Common myeloid progenitor, CD34-positive (primary cell): ENCODE data around the gene GRK5.

Experiments
- CTCF ChIA-PET: fragments of 350-600 bp; sonication (Branson Sonifier 250); formaldehyde crosslinking; loops from one replicate; lab custom pipeline; 2021; ENCODE audit warnings: antibody characterized with exemption; lab: Charles Lee
- POLR2A ChIA-PET: fragments of 350-600 bp; sonication (Branson Sonifier 250); formaldehyde crosslinking; loops from one replicate; lab custom pipeline; 2021; ENCODE audit warnings: antibody characterized with exemption; lab: Charles Lee
- DNase-seq, 3 donors: peaks; one replicate each; pipeline versions ENCODE4 v3.0.0 to v3.0.0-alpha.2; 2013
- H3K27ac ChIP-seq, 2 experiments: 1 replicate in 1 of 2; 2 replicates in 1 of 2; pipeline ENCODE4 v1.7.0; 2013; ENCODE audit warnings: inconsistent platforms in 2 of 2, low read length in 2 of 2, mild to moderate bottlenecking in 2 of 2, low read depth in 1 of 2, moderate library complexity in 1 of 2; ENCODE audit not compliant: severe bottlenecking in 2 of 2, insufficient read depth in 1 of 2, poor library complexity in 1 of 2
- H3K27me3 ChIP-seq, 5 experiments: replicated peaks in 2 of 5; 1 replicate in 3 of 5; 2 replicates in 2 of 5; pipeline versions ENCODE4 v1.6.1 to v1.7.0; 2013; ENCODE audit warnings: low read length in 4 of 5, mild to moderate bottlenecking in 2 of 5, moderate library complexity in 2 of 5, inconsistent platforms in 1 of 5; ENCODE audit not compliant: insufficient read depth in 5 of 5, control insufficient read depth in 4 of 5
- H3K36me3 ChIP-seq, 4 experiments: 1 replicate in 2 of 4; 2 replicates in 2 of 4; pipeline versions ENCODE4 v1.6.1 to v1.7.0; 2013; ENCODE audit warnings: low read length in 3 of 4, control low read depth in 1 of 4, mild to moderate bottlenecking in 1 of 4; ENCODE audit not compliant: control insufficient read depth in 4 of 4, insufficient read depth in 4 of 4
- H3K4me1 ChIP-seq, 4 experiments: 1 replicate in 3 of 4; 2 replicates in 1 of 4; pipeline versions ENCODE4 v1.6.1 to v1.7.1; 2013; ENCODE audit warnings: low read length in 3 of 4, mild to moderate bottlenecking in 3 of 4, control low read depth in 1 of 4, inconsistent platforms in 1 of 4, moderate library complexity in 1 of 4; ENCODE audit not compliant: control insufficient read depth in 4 of 4, insufficient read depth in 4 of 4; ENCODE audit errors: control extremely low read depth in 1 of 4
- H3K4me3 ChIP-seq, 7 experiments: 1 replicate in 4 of 7; 2 replicates in 3 of 7; pipeline versions ENCODE4 v1.5.1 to v1.7.0; 2013; ENCODE audit warnings: mild to moderate bottlenecking in 7 of 7, low read length in 6 of 7, moderate library complexity in 6 of 7, inconsistent platforms in 2 of 7, low read depth in 2 of 7, control low read depth in 1 of 7; ENCODE audit not compliant: insufficient read depth in 4 of 7, control insufficient read depth in 1 of 7; ENCODE audit errors: extremely low read depth in 1 of 7
- H3K9me3 ChIP-seq, 5 experiments: 1 replicate in 4 of 5; 2 replicates in 1 of 5; pipeline versions ENCODE4 v1.6.1 to v1.7.1; 2013; ENCODE audit warnings: low read length in 4 of 5, mild to moderate bottlenecking in 2 of 5, inconsistent platforms in 1 of 5, low read depth in 1 of 5, moderate library complexity in 1 of 5; ENCODE audit not compliant: control insufficient read depth in 4 of 5, insufficient read depth in 2 of 5; ENCODE audit errors: control extremely low read depth in 1 of 5
- WGBS: methylation state at CpG from one replicate; pipeline ENCODE4 v1.1.5; 2013; ENCODE audit not compliant: insufficient coverage; 5-methylcytosine and 5-hydroxymethylcytosine counted together

GRK5 gene

GRCh38 chr10:119286516-119286915 is 79.1 kb downstream of the GRK5 start:
- CTCF ChIA-PET: interaction anchor here (0.9 kb wide), 1 partner anchor 87 kb away, joined by 3 read pairs; no protein-coding TSS in a partner anchor
- WGBS: 100% methylated on average over 6 of the region's 6 CpGs

GRCh38 chr10:119286983-119287633 is 79.7 kb downstream of the GRK5 start:
- 100% methylated on average over 1 of the region's 2 CpGs for WGBS
- Histone ChIP-seq H3K9me3 (no peaks in the 10 kb centered on the region), H3K4me1 (peaks cover 0 to 18% (median 7%) of the 10 kb centered on the region in 4 experiments), H3K4me3 (no peak overlapping the region), H3K27ac (no peak overlapping the region), H3K36me3 (no peaks in the 10 kb centered on the region), H3K27me3 (peaks cover 0 to 9% (median 3%) of the 10 kb centered on the region in 5 experiments)
- ChIA-PET CTCF (interaction anchor here (0.9 to 1.1 kb wide), 2 partner anchors 16 to 88 kb away, joined by 3 to 6 read pairs; no protein-coding TSS in a partner anchor), POLR2A (interaction anchor here (1.2 kb wide), 1 partner anchor 9 kb away, joined by 4 read pairs; no protein-coding TSS in a partner anchor)
- DNase-seq: no peak

More at GRCh38 chr10:119286516-119286915, 79.1 kb downstream of the GRK5 start:
- peaks cover 0 to 9% (median 3%) of the 10 kb centered on the region in 5 experiments for H3K27me3 ChIP-seq
- no peaks in the 10 kb centered on the region for H3K36me3 ChIP-seq
- DNase-seq: no peak
- peaks cover 0 to 18% (median 7%) of the 10 kb centered on the region in 4 experiments for H3K4me1 ChIP-seq
- H3K4me3 ChIP-seq: no peak overlapping the region
- POLR2A ChIA-PET: interaction anchor here (1.2 kb wide), 1 partner anchor 8 kb away, joined by 4 read pairs; no protein-coding TSS in a partner anchor
- no peak overlapping the region for H3K27ac ChIP-seq
- no peaks in the 10 kb centered on the region for H3K9me3 ChIP-seq

GRCh38 chr10:119288574-119289001 is 81.2 kb downstream of the GRK5 start:
- ChIA-PET CTCF (interaction anchor here (1.1 to 1.8 kb wide), 3 partner anchors 8 to 20 kb away, joined by 3 to 5 read pairs (median 4); no protein-coding TSS in a partner anchor), POLR2A (no interaction called here)
- Histone ChIP-seq H3K4me1 (peaks cover 0 to 18% (median 7%) of the 10 kb centered on the region in 4 experiments), H3K27me3 (peaks cover 0 to 9% (median 3%) of the 10 kb centered on the region in 5 experiments), H3K4me3 (no peak overlapping the region), H3K36me3 (no peaks in the 10 kb centered on the region), H3K9me3 (no peaks in the 10 kb centered on the region), H3K27ac (no peak overlapping the region)
- DNase-seq: no peak
- WGBS: 100% methylated on average over 5 of the region's 7 CpGs

GRCh38 chr10:119289227-119289920 is 82.0 kb downstream of the GRK5 start:
- peaks cover 0 to 15% (median 7%) of the 10 kb centered on the region in 4 experiments for H3K4me1 ChIP-seq
- POLR2A ChIA-PET: no interaction called here

GRCh38 chr10:119290301-119291048 is 83.1 kb downstream of the GRK5 start:
- DNase-seq: no peak
- H3K27ac ChIP-seq: no peak overlapping the region
- CTCF ChIA-PET: interaction anchor here (0.9 to 1.9 kb wide), 4 partner anchors 7 to 84 kb away, joined by 3 to 7 read pairs (median 6); partner anchors contain the start of gene GRK5

More at GRCh38 chr10:119289227-119289920, 82.0 kb downstream of the GRK5 start:
- 71% methylated on average over 6 of the region's 8 CpGs for WGBS
- Histone ChIP-seq H3K27me3 (peaks cover 0 to 9% (median 3%) of the 10 kb centered on the region in 5 experiments), H3K4me3 (no peak overlapping the region), H3K36me3 (no peaks in the 10 kb centered on the region), H3K9me3 (no peaks in the 10 kb centered on the region), H3K27ac (no peak overlapping the region)
- CTCF ChIA-PET: interaction anchor here (0.9 to 1.9 kb wide), 6 partner anchors 8 to 83 kb away, joined by 3 to 7 read pairs (median 4); partner anchors contain the start of gene GRK5
- DNase-seq: peak in 2 of 3 donors; percentile 31 to 36

GRCh38 chr10:119291223-119291900 is 84.0 kb downstream of the GRK5 start:
- no peaks in the 10 kb centered on the region for H3K36me3 ChIP-seq
- H3K27ac ChIP-seq: no peak overlapping the region
- no peak overlapping the region for H3K4me3 ChIP-seq
- CTCF ChIA-PET: interaction anchor here (1.9 kb wide), 1 partner anchor 16 kb away, joined by 7 read pairs; no protein-coding TSS in a partner anchor
- DNase-seq: peak in 1 of 3 donors; percentile 48
- WGBS: 50% methylated on average over 2 of the region's 6 CpGs
- POLR2A ChIA-PET: no interaction called here
- no peaks in the 10 kb centered on the region for H3K9me3 ChIP-seq
- peaks cover 0 to 10% (median 5%) of the 10 kb centered on the region in 4 experiments for H3K4me1 ChIP-seq
- H3K27me3 ChIP-seq: peaks cover 0 to 9% (median 3%) of the 10 kb centered on the region in 5 experiments

More at GRCh38 chr10:119290301-119291048, 83.1 kb downstream of the GRK5 start:
- peaks cover 0 to 9% (median 3%) of the 10 kb centered on the region in 5 experiments for H3K27me3 ChIP-seq
- no peaks in the 10 kb centered on the region for H3K36me3 ChIP-seq
- H3K4me1 ChIP-seq: peaks cover 0 to 12% (median 7%) of the 10 kb centered on the region in 4 experiments
- no peak overlapping the region for H3K4me3 ChIP-seq
- no peaks in the 10 kb centered on the region for H3K9me3 ChIP-seq
- 59% methylated on average over 9 of the region's 12 CpGs for WGBS
- POLR2A ChIA-PET: no interaction called here
